Sigmoid colon (tissue), 7 donors: ENCODE data around the gene ZC2HC1B. TPM values are rescaled to one million over a fixed set of nuclear protein-coding genes. Genes with fewer than 3 reads are reported as not detected.

Experiments used
- DNase-seq: peaks from one replicate; pipeline ENCODE4 v3.0.0-alpha.2; 2019
- H3K27ac ChIP-seq, 4 donors: fragments of 200-600 bp; sonication (generic); one replicate each; pipeline ENCODE4 v1.5.1; 2016 to 2019; ENCODE audit warnings: mild to moderate bottlenecking in 1 of 4
- H3K27me3 ChIP-seq, 3 donors: fragments of 200-600 bp; sonication (generic); one replicate each; pipeline ENCODE4 v1.5.1; 2019; ENCODE audit warnings: mild to moderate bottlenecking in 1 of 3
- H3K36me3 ChIP-seq, 4 donors: fragments of 200-600 bp; sonication (generic); one replicate each; pipeline ENCODE4 v1.5.1; 2016 to 2019
- H3K4me1 ChIP-seq, 4 donors: fragments of 200-600 bp; sonication (generic); one replicate each; pipeline ENCODE4 v1.5.1; 2017 to 2019
- H3K4me3 ChIP-seq, 4 donors: fragments of 200-600 bp; sonication (generic); one replicate each; pipeline ENCODE4 v1.5.1; 2017 to 2019; ENCODE audit warnings: mild to moderate bottlenecking in 2 of 4, moderate library complexity in 1 of 4
- H3K9me3 ChIP-seq, 4 donors: fragments of 200-600 bp in 3 of 4; sonication (generic) in 3 of 4; one replicate each; pipeline versions ENCODE4 v1.5.1 to v1.6.1; 2013 to 2019
- CTCF ChIP-seq, 4 experiments: fragments of 450-650 bp in 3 of 4; fragments of 200-600 bp in 1 of 4; IDR thresholded peaks; one replicate each; pipeline ENCODE4 v1.5.1; 2016 to 2019; ENCODE audit warnings: antibody characterized with exemption in 4 of 4, mild to moderate bottlenecking in 3 of 4, moderate library complexity in 2 of 4
- EP300 ChIP-seq, 4 donors: sonication (generic); formaldehyde crosslinking; IDR thresholded peaks; one replicate each; pipeline ENCODE4 v1.6.1; 2017; ENCODE audit warnings: antibody characterized with exemption in 4 of 4
- POLR2A ChIP-seq, 2 donors: fragments of 450-650 bp; IDR thresholded peaks; one replicate each; pipeline ENCODE4 v1.6.1; 2016; ENCODE audit warnings: antibody characterized with exemption in 2 of 2, mild to moderate bottlenecking in 2 of 2, moderate library complexity in 2 of 2
- POLR2AphosphoS5 ChIP-seq, 4 donors: sonication (generic); formaldehyde crosslinking; IDR thresholded peaks; one replicate each; pipeline ENCODE4 v1.6.1; 2017; ENCODE audit warnings: antibody characterized with exemption in 4 of 4
- WGBS, 2 donors: extraction: QIAGEN DNeasy Blood & Tissue Kit; methylation state at CpG; one replicate each; pipeline ENCODE4 v1.1.7; 2013; 5-methylcytosine and 5-hydroxymethylcytosine counted together
- intact Hi-C: fragments of 100-400 bp; cut with DNase I; formaldehyde crosslinking; loops from one replicate; pipeline ENCODE4 v1.15.1; 2023
- polyA plus RNA-seq, 3 donors: library from polyadenylated mRNA; stranded (reverse); fragments of 200-250 nt; gene quantifications; one replicate each; pipeline ENCODE4 v1.2.3, GENCODE V29; 2013
- small RNA-seq, 3 donors: library from RNA; depleted of rRNA; stranded (forward); fragments of <200 nt; gene quantifications; one replicate each; pipeline ENCODE3, GENCODE V24; 2016
- total RNA-seq, 4 donors: library from RNA; depleted of rRNA; stranded (reverse); fragments of >200 nt; gene quantifications; one replicate each; pipeline ENCODE4 v1.1.0, GENCODE V29; 2016
- donor health status: healthy with polysubstance abuse.
- donor health status: Bipolar disorder and iron deficiency.
- donor health status: healthy.

The ZC2HC1B gene
- total and polyA plus RNA-seq, 7 donors, result not detected

- no peak for DNase-seq
- no peak overlapping the region for H3K4me3 ChIP-seq
- peaks cover 0 to 2% (median 0%) of the 10 kb centered on the region in 4 donors for H3K9me3 ChIP-seq
- no peaks in the 10 kb centered on the region for H3K36me3 ChIP-seq
- H3K4me1 ChIP-seq, result no peaks in the 10 kb centered on the region
- no peaks in the 10 kb centered on the region for H3K27me3 ChIP-seq
- 77 to 87% methylated on average over 2 of the region's 2 CpGs for WGBS, 2 donors
- intact Hi-C loops, result no loop called here
- TF ChIP-seq EP300 (IDR thresholded peaks at IDR 0.05), result no peak
- no peak for TF ChIP-seq POLR2A (IDR thresholded peaks at IDR 0.05)
- TF ChIP-seq CTCF (IDR thresholded peaks at IDR 0.05), result no peak
- no peak for TF ChIP-seq POLR2AphosphoS5 (IDR thresholded peaks at IDR 0.05)
- H3K27ac ChIP-seq, result no peak overlapping the region
Observed at GRCh38 chr6:143982968-143983367, 118.7 kb downstream of the ZC2HC1B start.

GRCh38 chr6:143984666-143985065, 120.4 kb downstream of the ZC2HC1B start:
- peaks cover 0 to 2% (median 0%) of the 10 kb centered on the region in 4 donors for H3K9me3 ChIP-seq
- H3K27ac ChIP-seq, result no peak overlapping the region
- H3K27me3 ChIP-seq, result no peaks in the 10 kb centered on the region
- no peaks in the 10 kb centered on the region for H3K4me1 ChIP-seq
- no peaks in the 10 kb centered on the region for H3K36me3 ChIP-seq
- DNase-seq, result no peak
- H3K4me3 ChIP-seq, result no peak overlapping the region
- 22 to 65% methylated on average over 2 of the region's 2 CpGs for WGBS, 2 donors
- intact Hi-C loops, result no loop called here
- TF ChIP-seq EP300 (IDR thresholded peaks at IDR 0.05), result no peak
- no peak for TF ChIP-seq POLR2AphosphoS5 (IDR thresholded peaks at IDR 0.05)
- no peak for TF ChIP-seq POLR2A (IDR thresholded peaks at IDR 0.05)
- TF ChIP-seq CTCF (IDR thresholded peaks at IDR 0.05), result no peak

- no peaks in the 10 kb centered on the region for H3K27me3 ChIP-seq
- intact Hi-C loops, result no loop called here
- H3K36me3 ChIP-seq, result no peaks in the 10 kb centered on the region
- no peak overlapping the region for H3K27ac ChIP-seq
- WGBS, 2 donors, result 87 to 92% methylated on average over 5 of the region's 5 CpGs
- H3K4me3 ChIP-seq, result no peak overlapping the region
- TF ChIP-seq POLR2A (IDR thresholded peaks at IDR 0.05), result no peak
- no peak for TF ChIP-seq CTCF (IDR thresholded peaks at IDR 0.05)
- TF ChIP-seq POLR2AphosphoS5 (IDR thresholded peaks at IDR 0.05), result no peak
- no peak for TF ChIP-seq EP300 (IDR thresholded peaks at IDR 0.05)
- H3K9me3 ChIP-seq, result no peaks in the 10 kb centered on the region
- H3K4me1 ChIP-seq, result no peaks in the 10 kb centered on the region
- no peak for DNase-seq
Observed at GRCh38 chr6:143986463-143987065, 122.3 kb downstream of the ZC2HC1B start.

Small RNA genes lying within 50 kb of the gene (small RNA-seq; reads per million reads assigned to genes)
- gene ZC2HC1B, result 0 reads per million in 3 donors

Other genes with a start within 250 kb of the ZC2HC1B start
- gene PHACTR2, start 186.5 kb upstream of the ZC2HC1B start, total RNA-seq, result 10 to 100 TPM; 17.6 to 51.9 (median 28.0) TPM
- gene PHACTR2, start 186.5 kb upstream of the ZC2HC1B start, polyA plus RNA-seq, result 10 to 100 TPM in 1 of 3 donors, 1 to 10 TPM in 2; 4.2 to 10.2 (median 9.5) TPM
- 10 to 100 TPM in 3 of 4 donors, 1 to 10 TPM in 1; 10.0 to 16.8 (median 16.4) TPM for gene LTV1, start 21.1 kb upstream of the ZC2HC1B start, total RNA-seq
- gene LTV1, start 21.1 kb upstream of the ZC2HC1B start, polyA plus RNA-seq, result 10 to 100 TPM; 14.3 to 22.2 (median 16.2) TPM
- gene PLAGL1, start 143.8 kb downstream of the ZC2HC1B start, total RNA-seq, result 10 to 100 TPM in 3 of 4 donors, 1 to 10 TPM in 1; 9.8 to 31.3 (median 13.2) TPM
- gene PLAGL1, start 143.8 kb downstream of the ZC2HC1B start, polyA plus RNA-seq, result 10 to 100 TPM; 12.7 to 16.2 (median 14.4) TPM
- 100 to 1,000 TPM; 110 to 200 (median 171) TPM for gene SF3B5, start 231.1 kb downstream of the ZC2HC1B start, total RNA-seq
- 100 to 1,000 TPM; 300 to 370 (median 302) TPM for gene SF3B5, start 231.1 kb downstream of the ZC2HC1B start, polyA plus RNA-seq